GM04504 (cell line): ENCODE data around the gene USP17L11.
"Not testable (repeated sequence)": the region's sequence is repeated elsewhere in the genome, so short reads cannot be mapped to it uniquely, and the experiment has no call there.

Experiments used
- DNase-seq: peaks from one replicate; pipeline ENCODE4 v3.0.0-alpha.2; 2012; ENCODE audit warnings: low read depth

The USP17L11 gene

GRCh38 chr4:9215105-9215504, at the start of gene USP17L11:
Gene USP17L11, plus strand, starts transcription at chr4:9215405. Its CDS starts 0 bp downstream, at chr4:9215405.
- DNase-seq: not testable (repeated sequence)

- not testable (repeated sequence) for DNase-seq
Observed at GRCh38 chr4:9165990-9166389, 49.2 kb upstream of the USP17L11 start.

GRCh38 chr4:9169791-9170459, 45.3 kb upstream of the USP17L11 start, which contains the start of gene FAM90A26:
Gene FAM90A26, plus strand, starts transcription at chr4:9170409. Its CDS starts 2,764 bp downstream, at chr4:9173173.
- not testable (repeated sequence) for DNase-seq

GRCh38 chr4:9210357-9210756, 4.8 kb upstream of the USP17L11 start, which contains the start of gene USP17L10:
Gene USP17L10, plus strand, starts transcription at chr4:9210657. Its CDS starts 0 bp downstream, at chr4:9210657.
- DNase-seq: not testable (repeated sequence)

- not testable (repeated sequence) for DNase-seq
Observed at GRCh38 chr4:9214701-9215100, 504 bp upstream of the USP17L11 start.

- not testable (repeated sequence) for DNase-seq
Observed at GRCh38 chr4:9219852-9220251, 4.6 kb downstream of the USP17L11 start, which contains the start of gene USP17L12. Gene USP17L12, plus strand, starts transcription at chr4:9220152. Its CDS starts 0 bp downstream, at chr4:9220152.

GRCh38 chr4:9224596-9224995, 9.4 kb downstream of the USP17L11 start, which contains the start of gene USP17L13:
Gene USP17L13, plus strand, starts transcription at chr4:9224896. Its CDS starts 0 bp downstream, at chr4:9224896.
- DNase-seq: not testable (repeated sequence)

- DNase-seq: not testable (repeated sequence)
Observed at GRCh38 chr4:9230249-9230648, 15.0 kb downstream of the USP17L11 start.

GRCh38 chr4:9234085-9234484, 18.9 kb downstream of the USP17L11 start, which contains the start of gene USP17L15:
Gene USP17L15, plus strand, starts transcription at chr4:9234385. Its CDS starts 0 bp downstream, at chr4:9234385.
- not testable (repeated sequence) for DNase-seq

- not testable (repeated sequence) for DNase-seq
Observed at GRCh38 chr4:9238461-9238860, 23.3 kb downstream of the USP17L11 start.

- DNase-seq: not testable (repeated sequence)
Observed at GRCh38 chr4:9243579-9243978, 28.4 kb downstream of the USP17L11 start, which contains the start of gene USP17L17. Gene USP17L17, plus strand, starts transcription at chr4:9243879. Its CDS starts 0 bp downstream, at chr4:9243879.

GRCh38 chr4:9247953-9248680, 32.9 kb downstream of the USP17L11 start, which contains the start of gene USP17L18:
Gene USP17L18, plus strand, starts transcription at chr4:9248630. Its CDS starts 0 bp downstream, at chr4:9248630.
- DNase-seq: not testable (repeated sequence)

- not testable (repeated sequence) for DNase-seq
Observed at GRCh38 chr4:9253078-9253477, 37.9 kb downstream of the USP17L11 start, which contains the start of gene USP17L19. Gene USP17L19, plus strand, starts transcription at chr4:9253378. Its CDS starts 0 bp downstream, at chr4:9253378.

GRCh38 chr4:9257824-9258223, 42.6 kb downstream of the USP17L11 start, which contains the start of gene USP17L20:
Gene USP17L20, plus strand, starts transcription at chr4:9258124. Its CDS starts 0 bp downstream, at chr4:9258124.
- not testable (repeated sequence) for DNase-seq

- DNase-seq: not testable (repeated sequence)
Observed at GRCh38 chr4:9262572-9262971, 47.4 kb downstream of the USP17L11 start, which contains the start of gene USP17L21. Gene USP17L21, plus strand, starts transcription at chr4:9262872. Its CDS starts 0 bp downstream, at chr4:9262872.
